Measurements from ENCODE around the gene ZFAND6. TPM values are rescaled to one million over a fixed set of nuclear protein-coding genes. Genes with fewer than 3 reads are reported as not detected.

Gene ZFAND6
- total and polyA plus RNA-seq, 2 experiments from 2014 or later = 104 to 187 TPM

DNA sequence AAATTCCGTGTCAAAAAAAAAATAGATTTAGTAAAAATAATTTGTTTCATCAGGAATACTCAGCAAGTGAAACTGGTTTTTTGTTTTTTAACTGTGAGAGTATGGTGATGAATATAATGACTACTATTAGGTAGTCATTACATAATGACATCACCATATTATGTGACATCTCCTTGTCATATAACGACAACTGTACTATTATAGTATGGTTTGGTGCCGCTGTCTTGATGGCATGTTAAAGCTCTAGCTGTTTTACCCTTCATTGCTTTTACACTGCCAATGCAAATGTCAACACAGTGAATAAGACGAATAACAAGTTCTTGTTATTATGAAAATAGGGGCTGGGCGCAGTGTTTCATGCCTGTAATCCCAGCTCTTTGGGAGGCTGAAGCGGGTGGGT lies 47.7 kb downstream of the ZFAND6 start:
- Histone ChIP-seq H3K4me1 (ENCODE audit: insufficient read depth) (peaks cover 20% of the 10 kb centered on the region), H3K9me3 (ENCODE audit: low read depth) (no peaks in the 10 kb centered on the region), H3K4me3 (no peak overlapping the region), H4K20me1 (ENCODE audit: insufficient read depth, poor library complexity, severe bottlenecking) (peaks cover 51% of the 10 kb centered on the region), H3K4me2 (no peak overlapping the region), H3K9me2 (replicated peaks; ENCODE audit: insufficient read depth) (no peaks in the 10 kb centered on the region), H3K36me3 (replicated peaks; ENCODE audit: insufficient read depth, low read depth) (no peaks in the 10 kb centered on the region), H2AFZ (no peak overlapping the region), H3K27ac (no peak overlapping the region), H3K27me3 (no peaks in the 10 kb centered on the region), H3K79me2 (peaks cover 93% of the 10 kb centered on the region)
- no peak for DNase-seq (ENCODE audit: low spot score)
- TF ChIP-seq, protein P1, sequence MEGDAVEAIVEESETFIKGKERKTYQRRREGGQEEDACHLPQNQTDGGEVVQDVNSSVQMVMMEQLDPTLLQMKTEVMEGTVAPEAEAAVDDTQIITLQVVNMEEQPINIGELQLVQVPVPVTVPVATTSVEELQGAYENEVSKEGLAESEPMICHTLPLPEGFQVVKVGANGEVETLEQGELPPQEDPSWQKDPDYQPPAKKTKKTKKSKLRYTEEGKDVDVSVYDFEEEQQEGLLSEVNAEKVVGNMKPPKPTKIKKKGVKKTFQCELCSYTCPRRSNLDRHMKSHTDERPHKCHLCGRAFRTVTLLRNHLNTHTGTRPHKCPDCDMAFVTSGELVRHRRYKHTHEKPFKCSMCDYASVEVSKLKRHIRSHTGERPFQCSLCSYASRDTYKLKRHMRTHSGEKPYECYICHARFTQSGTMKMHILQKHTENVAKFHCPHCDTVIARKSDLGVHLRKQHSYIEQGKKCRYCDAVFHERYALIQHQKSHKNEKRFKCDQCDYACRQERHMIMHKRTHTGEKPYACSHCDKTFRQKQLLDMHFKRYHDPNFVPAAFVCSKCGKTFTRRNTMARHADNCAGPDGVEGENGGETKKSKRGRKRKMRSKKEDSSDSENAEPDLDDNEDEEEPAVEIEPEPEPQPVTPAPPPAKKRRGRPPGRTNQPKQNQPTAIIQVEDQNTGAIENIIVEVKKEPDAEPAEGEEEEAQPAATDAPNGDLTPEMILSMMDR (IDR thresholded peaks at IDR 0.05; ENCODE audit: poor library complexity) = no peak
- no peak for TF ChIP-seq EZH2phosphoT487 (IDR thresholded peaks at IDR 0.05; ENCODE audit: low read depth, severe bottlenecking, unreplicated experiment)
- 98% methylated on average over 6 of the region's 6 CpGs for WGBS (ENCODE audit: low lambda C conversion rate, missing lambda C conversion rate)

DNA sequence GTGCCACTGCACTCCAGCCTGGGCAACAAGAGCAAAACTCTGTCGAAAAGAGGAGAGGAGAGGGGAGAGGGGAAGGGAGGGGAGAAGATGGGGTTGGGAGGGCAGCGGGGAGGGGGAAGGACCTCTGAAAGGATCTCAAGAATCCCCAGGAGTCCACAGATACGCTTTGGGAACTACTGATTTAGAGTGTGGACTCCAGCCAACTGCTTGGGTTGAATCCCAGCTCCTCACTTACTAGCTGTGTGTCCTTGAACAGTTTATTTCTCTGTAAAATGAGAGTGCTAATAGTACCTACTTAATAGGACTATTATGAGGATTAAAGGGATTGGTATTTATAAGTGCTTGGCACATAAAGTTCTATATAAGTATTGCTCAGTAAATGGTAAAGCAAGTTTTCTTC lies 48.3 kb downstream of the ZFAND6 start:
- Histone ChIP-seq H3K9me2 (replicated peaks; ENCODE audit: insufficient read depth) (no peaks in the 10 kb centered on the region), H3K9me3 (ENCODE audit: low read depth) (no peaks in the 10 kb centered on the region), H3K4me2 (no peak overlapping the region), H3K4me1 (ENCODE audit: insufficient read depth) (peaks cover 20% of the 10 kb centered on the region), H3K27ac (no peak overlapping the region), H2AFZ (no peak overlapping the region), H3K79me2 (peaks cover 93% of the 10 kb centered on the region), H4K20me1 (ENCODE audit: insufficient read depth, poor library complexity, severe bottlenecking) (peaks cover 53% of the 10 kb centered on the region), H3K4me3 (no peak overlapping the region), H3K27me3 (no peaks in the 10 kb centered on the region), H3K36me3 (replicated peaks; ENCODE audit: insufficient read depth, low read depth) (no peaks in the 10 kb centered on the region)
- no peak for TF ChIP-seq EZH2phosphoT487 (IDR thresholded peaks at IDR 0.05; ENCODE audit: low read depth, severe bottlenecking, unreplicated experiment)
- TF ChIP-seq EZH2 (IDR thresholded peaks at IDR 0.05; ENCODE audit: borderline replicate concordance) = no peak
- TF ChIP-seq, protein P1 (IDR thresholded peaks at IDR 0.05; ENCODE audit: poor library complexity) = no peak
- DNase-seq (ENCODE audit: low spot score) = no peak
- WGBS (ENCODE audit: low lambda C conversion rate, missing lambda C conversion rate) = 67% methylated on average over 1 of the region's 3 CpGs

DNA sequence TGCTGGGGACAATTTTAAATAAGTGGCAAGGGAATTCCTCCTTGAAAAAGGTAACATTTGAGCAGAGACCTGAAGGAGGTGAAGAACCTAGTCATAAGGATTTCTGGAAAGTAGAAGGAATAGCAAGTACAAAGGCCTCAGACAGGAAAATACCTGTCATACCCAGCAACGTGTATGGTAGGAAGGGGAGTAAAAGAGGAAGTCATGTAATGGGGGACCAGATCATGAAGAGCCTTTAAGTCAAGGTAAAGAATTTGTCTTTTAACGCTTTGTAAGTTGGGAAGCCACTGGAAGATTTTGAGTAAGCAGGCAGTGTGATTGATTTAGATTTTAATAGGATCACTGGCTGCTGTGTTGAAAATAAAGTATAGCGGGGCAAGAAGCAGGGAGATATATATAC lies 49.9 kb downstream of the ZFAND6 start:
- no peaks in the 10 kb centered on the region for H3K36me3 ChIP-seq (replicated peaks; ENCODE audit: insufficient read depth, low read depth)
- TF ChIP-seq EZH2 (IDR thresholded peaks at IDR 0.05; ENCODE audit: borderline replicate concordance) = no peak
- TF ChIP-seq EZH2phosphoT487 (IDR thresholded peaks at IDR 0.05; ENCODE audit: low read depth, severe bottlenecking, unreplicated experiment) = no peak
- TF ChIP-seq, protein P1 (IDR thresholded peaks at IDR 0.05; ENCODE audit: poor library complexity) = no peak
- no peaks in the 10 kb centered on the region for H3K9me2 ChIP-seq (replicated peaks; ENCODE audit: insufficient read depth)
- no peak for DNase-seq (ENCODE audit: low spot score)
- H3K27me3 ChIP-seq = no peaks in the 10 kb centered on the region
- H3K4me1 ChIP-seq (ENCODE audit: insufficient read depth) = peaks cover 31% of the 10 kb centered on the region
- peaks cover 63% of the 10 kb centered on the region for H4K20me1 ChIP-seq (ENCODE audit: insufficient read depth, poor library complexity, severe bottlenecking)
- H3K9me3 ChIP-seq (ENCODE audit: low read depth) = no peaks in the 10 kb centered on the region
- no peak overlapping the region for H2AFZ ChIP-seq
- 92% methylated on average over 3 of the region's 3 CpGs for WGBS (ENCODE audit: low lambda C conversion rate, missing lambda C conversion rate)
- no peak overlapping the region for H3K4me2 ChIP-seq
- peaks cover 94% of the 10 kb centered on the region for H3K79me2 ChIP-seq
- H3K27ac ChIP-seq = no peak overlapping the region
- no peak overlapping the region for H3K4me3 ChIP-seq

DNA sequence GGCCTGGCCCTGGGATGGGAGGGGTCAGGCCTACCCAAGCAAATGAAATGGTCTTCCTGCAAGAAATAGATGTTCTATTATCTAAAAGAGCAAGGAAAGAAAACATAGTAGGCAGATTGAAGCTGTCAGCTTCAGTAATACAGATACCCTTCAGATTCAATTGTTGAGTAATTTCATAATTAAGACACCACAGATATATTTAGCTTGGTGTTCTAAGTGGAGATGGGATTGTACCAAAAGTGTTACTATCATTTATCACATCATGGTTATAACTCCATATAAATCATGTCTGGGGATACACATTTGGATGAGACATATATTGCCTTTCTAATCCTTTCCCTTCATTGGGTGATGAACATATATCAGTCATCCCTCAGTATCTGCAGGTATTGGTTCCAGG lies 51.4 kb downstream of the ZFAND6 start:
- no peak overlapping the region for H2AFZ ChIP-seq
- no peak for DNase-seq (ENCODE audit: low spot score)
- H4K20me1 ChIP-seq (ENCODE audit: insufficient read depth, poor library complexity, severe bottlenecking) = peaks cover 51% of the 10 kb centered on the region
- H3K27ac ChIP-seq = no peak overlapping the region
- H3K4me1 ChIP-seq (ENCODE audit: insufficient read depth) = peaks cover 19% of the 10 kb centered on the region
- H3K27me3 ChIP-seq = no peaks in the 10 kb centered on the region
- peaks cover 94% of the 10 kb centered on the region for H3K79me2 ChIP-seq
- no peaks in the 10 kb centered on the region for H3K36me3 ChIP-seq (replicated peaks; ENCODE audit: insufficient read depth, low read depth)
- H3K9me3 ChIP-seq (ENCODE audit: low read depth) = no peaks in the 10 kb centered on the region
- H3K9me2 ChIP-seq (replicated peaks; ENCODE audit: insufficient read depth) = no peaks in the 10 kb centered on the region
- TF ChIP-seq, protein P1 (IDR thresholded peaks at IDR 0.05; ENCODE audit: poor library complexity) = no peak
- no peak for TF ChIP-seq EZH2phosphoT487 (IDR thresholded peaks at IDR 0.05; ENCODE audit: low read depth, severe bottlenecking, unreplicated experiment)
- TF ChIP-seq EZH2 (IDR thresholded peaks at IDR 0.05; ENCODE audit: borderline replicate concordance) = no peak
- no peak overlapping the region for H3K4me3 ChIP-seq
- no peak overlapping the region for H3K4me2 ChIP-seq
